DOHH2 (cell line): Measurements from ENCODE around the gene FBXO48.

ENCODE experiments used
- H3F3A ChIP-seq: fragments of 200-600 bp; sonication (generic), shearing (Covaris generic); 2 replicates; pipeline ENCODE4 v1.6.0; 2016; ENCODE audit warnings: antibody characterized with exemption, mild to moderate bottlenecking; ENCODE audit not compliant: control insufficient read depth, insufficient read depth
- H3K27ac ChIP-seq: fragments of 200-600 bp; sonication (generic); 2 replicates; pipeline ENCODE4 v1.5.1; 2014; ENCODE audit warnings: low read depth, mild to moderate bottlenecking, low read length, moderate library complexity
- H3K27me3 ChIP-seq: fragments of 200-600 bp; sonication (generic); 2 replicates; pipeline ENCODE4 v1.6.1; 2014; ENCODE audit warnings: mild to moderate bottlenecking, low read length, mixed read lengths; ENCODE audit not compliant: control insufficient read depth
- H3K36me3 ChIP-seq: fragments of 200-600 bp; sonication (generic); 2 replicates; pipeline ENCODE4 v1.6.1; 2014; ENCODE audit warnings: mild to moderate bottlenecking, low read length, moderate library complexity, mixed read lengths; ENCODE audit not compliant: control insufficient read depth
- H3K4me1 ChIP-seq: fragments of 200-600 bp; sonication (generic); 2 replicates; pipeline ENCODE4 v1.6.1; 2014; ENCODE audit warnings: mild to moderate bottlenecking, low read length, mixed read lengths; ENCODE audit not compliant: control insufficient read depth
- H3K4me2 ChIP-seq: fragments of 200-600 bp; sonication (generic); 2 replicates; pipeline ENCODE4 v1.6.0; 2014; ENCODE audit warnings: mild to moderate bottlenecking, low read length, moderate library complexity
- H3K4me3 ChIP-seq: fragments of 200-600 bp; sonication (generic); 2 replicates; pipeline ENCODE4 v1.5.1; 2014; ENCODE audit warnings: mild to moderate bottlenecking, low read length, mixed read lengths
- H3K79me2 ChIP-seq: fragments of 200-600 bp; sonication (generic); 2 replicates; pipeline ENCODE4 v1.6.1; 2014; ENCODE audit warnings: mild to moderate bottlenecking, low read length, mixed read lengths; ENCODE audit not compliant: control insufficient read depth
- H3K9me2 ChIP-seq: fragments of 200-600 bp; sonication (generic); replicated peaks from 2 replicates; pipeline ENCODE4 v1.6.1; 2014; ENCODE audit warnings: mild to moderate bottlenecking, low read length, mixed read lengths; ENCODE audit not compliant: control insufficient read depth
- H3K9me3 ChIP-seq: fragments of 200-600 bp; sonication (generic); 2 replicates; pipeline ENCODE4 v1.6.1; 2014; ENCODE audit warnings: antibody characterized with exemption, low read length, mixed read lengths; ENCODE audit not compliant: control insufficient read depth, insufficient read depth
- H4K20me1 ChIP-seq: fragments of 200-600 bp; sonication (generic); 2 replicates; pipeline ENCODE4 v1.6.0; 2014; ENCODE audit warnings: low read depth, mild to moderate bottlenecking, antibody characterized with exemption, low read length, moderate library complexity; ENCODE audit not compliant: control insufficient read depth, insufficient read depth
- EZH2phosphoT487 ChIP-seq: fragments of 200-600 bp; sonication (generic); IDR thresholded peaks from 2 replicates; pipeline ENCODE4 v1.6.1; 2017; ENCODE audit warnings: borderline replicate concordance, mild to moderate bottlenecking, antibody characterized with exemption, low read length, moderate library complexity, mixed read lengths
- TF ChIP-seq, protein P1 (sequence below): fragments of 200-600 bp; sonication (generic); IDR thresholded peaks from one replicate; pipeline ENCODE4 v1.5.1; 2014; ENCODE audit warnings: antibody characterized with exemption, mild to moderate bottlenecking, low read depth, low read length; ENCODE audit not compliant: poor library complexity, severe bottlenecking

FBXO48 gene

DNA sequence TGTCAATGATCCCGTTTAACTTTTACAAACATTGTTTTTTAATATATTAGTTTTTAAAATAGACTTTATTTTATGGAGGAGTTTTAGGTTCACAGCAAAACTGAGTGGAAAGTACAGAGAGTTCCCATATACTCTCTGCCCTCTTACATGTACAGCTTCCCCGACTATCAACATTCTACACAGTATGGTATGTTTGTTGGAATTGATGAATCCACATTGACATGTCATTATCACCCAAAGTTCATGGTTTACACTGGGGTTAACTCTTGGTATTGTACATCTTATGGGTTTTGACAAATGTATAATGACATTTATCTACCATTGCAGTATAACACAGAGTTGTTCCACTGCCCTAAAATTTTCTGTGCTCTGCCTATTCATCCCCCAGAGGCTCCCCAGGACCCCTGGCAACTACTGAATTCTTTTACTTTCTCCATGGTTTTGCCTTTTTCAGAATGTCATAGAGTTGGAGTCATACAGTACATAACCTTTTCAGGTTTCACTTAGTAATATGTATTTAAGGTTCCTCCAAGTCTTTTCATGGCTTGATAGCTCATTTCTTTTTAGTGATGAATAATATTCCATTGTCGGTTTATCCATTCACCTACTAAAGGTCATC, 5.8 kb upstream of the FBXO48 start:
- TF ChIP-seq, protein P1, sequence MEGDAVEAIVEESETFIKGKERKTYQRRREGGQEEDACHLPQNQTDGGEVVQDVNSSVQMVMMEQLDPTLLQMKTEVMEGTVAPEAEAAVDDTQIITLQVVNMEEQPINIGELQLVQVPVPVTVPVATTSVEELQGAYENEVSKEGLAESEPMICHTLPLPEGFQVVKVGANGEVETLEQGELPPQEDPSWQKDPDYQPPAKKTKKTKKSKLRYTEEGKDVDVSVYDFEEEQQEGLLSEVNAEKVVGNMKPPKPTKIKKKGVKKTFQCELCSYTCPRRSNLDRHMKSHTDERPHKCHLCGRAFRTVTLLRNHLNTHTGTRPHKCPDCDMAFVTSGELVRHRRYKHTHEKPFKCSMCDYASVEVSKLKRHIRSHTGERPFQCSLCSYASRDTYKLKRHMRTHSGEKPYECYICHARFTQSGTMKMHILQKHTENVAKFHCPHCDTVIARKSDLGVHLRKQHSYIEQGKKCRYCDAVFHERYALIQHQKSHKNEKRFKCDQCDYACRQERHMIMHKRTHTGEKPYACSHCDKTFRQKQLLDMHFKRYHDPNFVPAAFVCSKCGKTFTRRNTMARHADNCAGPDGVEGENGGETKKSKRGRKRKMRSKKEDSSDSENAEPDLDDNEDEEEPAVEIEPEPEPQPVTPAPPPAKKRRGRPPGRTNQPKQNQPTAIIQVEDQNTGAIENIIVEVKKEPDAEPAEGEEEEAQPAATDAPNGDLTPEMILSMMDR = no peak
- no peak for TF ChIP-seq EZH2phosphoT487
- no peaks in the 10 kb centered on the region for H3K27me3 ChIP-seq
- H3K27ac ChIP-seq = no peak overlapping the region

DNA sequence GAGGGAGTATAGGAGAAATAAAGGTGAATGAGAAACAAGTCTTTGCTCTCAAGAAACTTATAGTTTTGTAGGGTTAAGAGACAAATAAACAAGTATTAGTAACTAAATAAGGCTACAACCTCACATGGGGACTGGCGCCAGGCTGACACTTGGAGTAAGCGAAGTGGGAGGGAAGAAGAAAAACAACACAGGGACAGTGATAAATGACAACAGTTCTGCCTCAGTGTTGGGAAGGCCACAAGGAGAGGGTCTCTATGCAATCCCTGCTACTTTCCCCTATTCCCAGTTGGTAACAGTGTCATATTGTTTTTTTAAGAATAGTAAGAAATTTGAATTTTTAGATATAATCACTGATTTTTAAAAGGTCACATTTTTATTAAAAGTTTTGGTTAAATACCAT, 4.3 kb upstream of the FBXO48 start:
- H4K20me1 ChIP-seq = no peaks in the 10 kb centered on the region
- H3K4me3 ChIP-seq = no peak overlapping the region
- H3K27ac ChIP-seq = no peak overlapping the region
- H3K4me1 ChIP-seq = peaks cover 16% of the 10 kb centered on the region
- H3K9me3 ChIP-seq = no peaks in the 10 kb centered on the region
- TF ChIP-seq, protein P1 = no peak
- no peaks in the 10 kb centered on the region for H3K27me3 ChIP-seq
- no peaks in the 10 kb centered on the region for H3K9me2 ChIP-seq
- no peaks in the 10 kb centered on the region for H3F3A ChIP-seq
- no peak overlapping the region for H3K4me2 ChIP-seq
- peaks cover 5% of the 10 kb centered on the region; the same call in 1 of the 2 replicates for H3K36me3 ChIP-seq
- H3K79me2 ChIP-seq = peaks cover 75% of the 10 kb centered on the region

More for the DNA sequence above, 5.8 kb upstream of the FBXO48 start:
- no peaks in the 10 kb centered on the region for H4K20me1 ChIP-seq
- H3K79me2 ChIP-seq = peaks cover 66% of the 10 kb centered on the region
- peaks cover 14% of the 10 kb centered on the region for H3K4me1 ChIP-seq
- H3K4me3 ChIP-seq = no peak overlapping the region
- H3F3A ChIP-seq = no peaks in the 10 kb centered on the region
- H3K9me3 ChIP-seq = no peaks in the 10 kb centered on the region
- H3K4me2 ChIP-seq = no peak overlapping the region
- H3K9me2 ChIP-seq = no peaks in the 10 kb centered on the region
- no peaks in the 10 kb centered on the region for H3K36me3 ChIP-seq

DNA sequence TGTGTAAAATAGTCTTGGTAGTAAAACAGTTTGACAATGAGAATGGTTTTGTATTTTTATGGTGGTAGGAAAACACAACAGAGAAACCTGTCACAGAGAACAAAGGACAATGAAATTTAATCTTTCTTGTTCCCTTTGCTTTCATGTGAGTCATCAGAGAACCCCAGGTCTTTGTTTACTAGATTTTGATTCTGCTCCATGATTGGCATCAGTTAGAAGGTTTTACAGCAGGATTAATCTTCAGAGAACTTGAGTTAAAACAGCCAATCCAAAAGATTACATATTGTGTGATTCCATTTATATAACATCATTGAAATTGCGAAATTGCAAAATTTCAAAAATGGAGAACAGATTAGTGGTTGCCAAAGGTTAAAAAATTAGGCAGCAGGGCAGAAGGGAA, 2.8 kb upstream of the FBXO48 start:
- peaks cover 73% of the 10 kb centered on the region for H3K79me2 ChIP-seq
- peaks cover 24% of the 10 kb centered on the region for H3K4me1 ChIP-seq

More for the DNA sequence above, 2.8 kb upstream of the FBXO48 start:
- H3K9me3 ChIP-seq = no peaks in the 10 kb centered on the region
- H3K4me2 ChIP-seq = no peak overlapping the region
- H3K27ac ChIP-seq = no peak overlapping the region
- TF ChIP-seq, protein P1 = no peak
- TF ChIP-seq EZH2phosphoT487 = no peak
- no peaks in the 10 kb centered on the region for H3K9me2 ChIP-seq
- peaks cover 13% of the 10 kb centered on the region for H3K36me3 ChIP-seq
- H3F3A ChIP-seq = no peaks in the 10 kb centered on the region
- H3K4me3 ChIP-seq = no peak overlapping the region
- H3K27me3 ChIP-seq = no peaks in the 10 kb centered on the region
- H4K20me1 ChIP-seq = no peaks in the 10 kb centered on the region
